GM18519 (cell line): ENCODE data around the gene CHL1.
A peak's percentile ranks its signal among the peaks of the same experiment; 100 is the strongest.

Source experiments
- ATAC-seq: cut with Tn5 transposase; IDR thresholded peaks from one replicate; pipeline ENCODE4 v1.9.1; 2021; ENCODE audit warnings: mild to moderate bottlenecking, moderate library complexity; ENCODE audit not compliant: unreplicated experiment, low FRiP score

CHL1 gene

GRCh38 chr3:277873-278272 lies 81.3 kb downstream of the CHL1 start:
- no peak for ATAC-seq

- ATAC-seq: peak; percentile 77
Measured at GRCh38 chr3:278300-279064, 81.9 kb downstream of the CHL1 start.

- no peak for ATAC-seq
Measured at GRCh38 chr3:279325-279724, 82.8 kb downstream of the CHL1 start.

- ATAC-seq: no peak
Measured at GRCh38 chr3:280681-281080, 84.1 kb downstream of the CHL1 start.

DNA sequence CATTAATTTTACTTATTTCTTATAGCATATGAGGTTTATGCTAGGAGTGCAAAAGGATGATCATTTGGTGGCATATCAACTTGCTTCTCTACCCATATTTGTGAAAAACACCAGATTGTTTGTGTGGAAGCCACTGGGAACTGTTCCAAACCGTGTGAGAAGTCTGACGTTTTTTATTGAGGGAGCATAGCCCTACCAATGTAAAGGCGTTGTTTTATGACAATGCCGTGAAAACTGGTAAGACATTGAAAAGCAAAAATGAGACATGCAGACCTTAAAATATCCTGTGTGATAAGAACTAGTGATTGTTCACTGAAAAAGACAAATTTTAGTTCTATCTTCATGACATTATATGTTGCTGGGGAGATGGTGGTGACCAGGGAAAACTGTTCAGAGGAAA lies 87.8 kb downstream of the CHL1 start:
- no peak for ATAC-seq

GRCh38 chr3:288417-288816 lies 91.9 kb downstream of the CHL1 start:
- ATAC-seq: no peak

GRCh38 chr3:291028-291427 lies 94.5 kb downstream of the CHL1 start:
- ATAC-seq: no peak

- no peak for ATAC-seq
Measured at GRCh38 chr3:291646-292436, 95.3 kb downstream of the CHL1 start.

GRCh38 chr3:294096-294495 lies 97.5 kb downstream of the CHL1 start:
- ATAC-seq: no peak

DNA sequence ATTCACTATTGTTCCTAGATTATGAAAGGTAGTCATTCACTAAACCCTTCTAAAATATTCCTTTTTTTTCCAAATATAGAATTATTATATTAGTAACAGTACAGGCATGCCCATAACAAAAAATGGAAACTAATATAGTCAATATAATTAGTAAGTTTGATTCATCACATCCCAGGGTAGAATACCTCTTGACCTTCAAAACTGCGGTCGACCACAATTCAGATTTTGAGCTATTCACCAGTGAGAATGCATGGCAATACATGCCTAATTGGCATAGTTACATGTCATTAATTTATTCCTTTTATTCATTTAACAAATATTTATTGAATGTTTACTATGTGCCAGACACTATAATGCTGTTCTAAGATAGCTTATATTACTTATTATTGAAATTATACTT lies 98.0 kb downstream of the CHL1 start:
- ATAC-seq: no peak

DNA sequence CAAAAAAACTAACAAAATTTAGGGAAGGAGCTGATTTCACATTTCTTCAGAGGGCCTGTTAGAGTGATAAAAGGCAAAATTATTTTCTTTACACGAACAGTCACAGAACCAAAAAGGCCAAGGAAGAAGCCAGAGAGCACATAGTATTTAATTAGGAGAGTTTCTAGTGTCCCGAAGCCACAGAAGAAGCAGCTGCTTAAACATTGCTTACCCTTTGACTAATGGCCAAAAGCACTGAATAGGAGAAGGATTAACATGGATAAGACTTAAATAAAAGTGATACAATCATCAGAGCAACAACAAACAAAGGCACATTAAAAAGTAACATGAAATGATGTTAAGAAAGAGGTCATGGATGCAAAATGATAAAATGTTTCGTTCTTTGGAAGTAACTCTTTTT lies 98.6 kb downstream of the CHL1 start:
- ATAC-seq: no peak

- no peak for ATAC-seq
Measured at GRCh38 chr3:297585-297984, 101.0 kb downstream of the CHL1 start.

DNA sequence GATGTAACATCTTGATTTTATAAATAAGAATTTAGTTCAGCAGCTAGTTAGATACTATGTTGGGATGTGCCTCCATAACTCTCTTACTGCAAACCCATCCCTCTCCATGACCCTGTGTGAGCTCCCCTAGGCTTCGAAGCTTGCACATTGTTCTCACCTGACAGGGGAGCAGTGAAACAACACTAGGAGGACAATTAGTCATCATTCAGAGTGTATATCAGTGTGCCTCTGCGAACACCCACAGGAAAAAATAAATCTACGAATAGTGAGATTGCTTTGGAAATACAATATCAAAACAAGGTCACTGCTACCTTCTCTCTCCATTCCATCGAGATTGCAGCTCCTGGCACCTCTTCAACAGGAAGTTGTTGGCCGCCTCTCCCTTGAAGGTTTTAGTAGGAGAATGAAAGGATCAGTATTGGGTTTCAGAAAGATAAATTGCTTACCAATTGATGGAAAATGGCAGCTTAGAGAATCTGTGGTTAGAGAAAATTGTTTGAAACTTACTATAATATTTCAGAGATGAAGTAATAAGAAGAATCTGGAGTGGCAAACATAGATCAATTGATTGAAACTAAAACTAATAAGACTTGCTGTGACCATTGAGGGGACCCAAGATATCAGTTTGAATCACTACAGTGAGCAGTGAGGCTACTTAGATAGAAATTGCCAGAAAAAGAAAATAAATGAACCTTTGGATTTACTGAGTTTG lies 103.2 kb downstream of the CHL1 start:
- ATAC-seq: no peak

DNA sequence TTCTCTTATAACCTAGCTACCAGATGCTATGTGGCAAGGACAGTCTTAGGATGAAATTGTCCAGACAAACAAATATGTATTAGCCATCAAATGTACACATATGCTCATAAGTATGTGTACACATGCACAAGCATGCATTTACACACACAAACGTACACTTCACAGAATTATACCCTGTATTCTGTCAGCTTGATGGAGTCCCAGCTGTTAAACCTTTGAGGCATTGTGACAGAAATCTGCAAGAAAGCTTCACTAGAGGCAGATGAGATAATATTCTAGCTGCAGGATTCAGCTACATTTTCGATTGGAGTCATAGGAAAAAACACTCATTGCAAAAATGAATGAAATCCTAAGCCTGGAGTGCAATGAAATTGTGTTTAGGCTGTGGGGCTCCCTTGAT lies 110.6 kb downstream of the CHL1 start:
- no peak for ATAC-seq

GRCh38 chr3:308597-309321 lies 112.2 kb downstream of the CHL1 start:
- no peak for ATAC-seq

GRCh38 chr3:312160-312733 lies 115.7 kb downstream of the CHL1 start:
- ATAC-seq: no peak

DNA sequence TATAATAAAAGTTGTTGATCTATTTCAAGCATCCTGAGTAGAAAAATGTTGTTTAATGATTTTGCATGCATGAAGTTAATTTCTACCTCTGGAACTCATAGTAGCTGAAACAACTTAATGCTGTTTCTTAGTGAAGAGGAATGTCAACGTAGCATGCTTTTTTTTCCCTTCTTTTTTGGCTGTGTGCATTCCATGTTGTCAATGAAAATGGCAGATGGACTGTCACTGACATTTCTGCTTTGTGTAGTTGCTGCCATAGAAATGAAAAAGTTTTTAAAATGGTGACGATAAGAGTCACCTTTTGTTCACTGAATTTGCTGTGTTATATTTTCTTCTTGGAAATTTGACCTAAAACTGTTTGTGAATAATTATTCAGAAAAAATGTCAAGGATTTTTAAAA lies 116.3 kb downstream of the CHL1 start:
- no peak for ATAC-seq

DNA sequence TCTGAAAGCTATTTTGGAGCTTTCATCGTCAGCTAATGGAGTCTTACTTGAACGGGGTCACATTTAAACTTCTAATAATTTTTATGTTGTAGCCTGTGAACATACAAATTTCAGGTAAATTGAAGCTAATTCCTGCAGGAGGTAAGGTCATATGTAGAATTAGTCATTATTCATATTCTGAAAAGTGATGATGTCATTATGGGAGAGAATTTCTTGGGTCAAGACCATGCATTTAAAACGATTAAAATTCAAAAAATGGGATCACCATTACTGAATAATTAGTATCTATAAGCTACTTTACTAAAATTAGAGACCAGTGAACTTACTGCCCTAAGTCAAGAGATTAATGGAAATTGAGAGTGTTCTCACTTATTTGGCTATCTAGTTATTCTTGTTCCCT lies 120.4 kb downstream of the CHL1 start:
- ATAC-seq: no peak

DNA sequence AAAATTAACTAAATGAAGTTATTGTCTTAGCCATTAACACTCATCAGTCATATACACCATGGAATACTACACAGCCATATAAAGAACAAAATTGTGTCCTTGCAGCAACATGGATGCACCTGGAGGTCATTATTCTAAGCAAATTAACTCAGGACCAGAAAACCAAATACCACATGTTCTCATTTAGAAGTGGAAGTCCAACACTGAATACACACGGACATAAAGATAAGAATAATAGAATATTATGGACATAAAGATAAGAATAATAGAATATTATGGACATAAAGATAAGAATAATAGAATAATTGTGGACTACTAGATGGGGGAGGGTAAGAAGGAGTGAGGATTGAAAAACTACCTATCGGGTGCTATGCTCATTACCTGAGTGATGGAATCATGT lies 122.3 kb downstream of the CHL1 start:
- ATAC-seq: no peak

DNA sequence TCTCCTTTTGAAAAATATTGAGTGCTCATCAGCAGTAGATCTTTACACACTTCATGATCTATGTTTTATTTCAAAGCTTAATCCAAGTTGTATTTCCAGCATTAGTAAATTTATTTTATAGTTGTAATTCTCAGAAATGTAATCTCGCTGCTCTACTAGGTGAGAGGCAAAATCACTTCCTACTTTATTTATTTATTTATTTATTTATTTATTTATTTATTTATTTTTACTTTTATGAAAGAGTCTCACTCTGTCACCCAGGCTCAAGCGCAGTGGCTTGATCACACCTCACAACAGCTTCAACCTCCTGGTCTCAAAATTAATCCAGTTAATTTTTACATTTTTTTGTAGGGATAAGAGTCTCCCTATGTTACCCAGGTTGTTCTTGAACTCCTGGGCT lies 127.9 kb downstream of the CHL1 start:
- no peak for ATAC-seq
